HG02938 (cell line): ENCODE results near the gene GLUD1.
"Not testable (repeated sequence)": the region's sequence is repeated elsewhere in the genome, so short reads cannot be mapped to it uniquely, and the experiment has no call there.

Experiments
- ATAC-seq: cut with Tn5 transposase; IDR thresholded peaks from one replicate; pipeline ENCODE4 v1.9.1; 2021; ENCODE audit warnings: mild to moderate bottlenecking, moderate library complexity; ENCODE audit not compliant: unreplicated experiment

Gene GLUD1

DNA sequence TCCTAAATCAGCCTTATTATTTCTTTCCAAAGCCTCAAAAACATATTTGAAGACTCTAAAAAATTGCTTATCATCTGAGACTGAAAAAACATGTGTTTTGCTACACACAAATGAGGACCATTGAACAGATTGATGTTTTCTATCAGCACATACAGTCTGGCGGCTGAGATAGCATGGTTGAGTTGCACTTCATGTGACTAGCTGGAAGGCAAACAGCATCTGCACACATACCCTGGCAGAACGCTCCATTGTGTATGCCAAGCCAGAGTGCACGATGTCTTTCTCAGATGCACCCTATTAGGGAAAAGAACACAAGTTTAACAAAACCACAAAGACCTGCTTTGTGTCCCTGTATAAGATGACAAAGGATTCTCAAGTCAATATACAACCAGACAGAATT is 41.5 kb downstream of the GLUD1 start:
- no peak for ATAC-seq

DNA sequence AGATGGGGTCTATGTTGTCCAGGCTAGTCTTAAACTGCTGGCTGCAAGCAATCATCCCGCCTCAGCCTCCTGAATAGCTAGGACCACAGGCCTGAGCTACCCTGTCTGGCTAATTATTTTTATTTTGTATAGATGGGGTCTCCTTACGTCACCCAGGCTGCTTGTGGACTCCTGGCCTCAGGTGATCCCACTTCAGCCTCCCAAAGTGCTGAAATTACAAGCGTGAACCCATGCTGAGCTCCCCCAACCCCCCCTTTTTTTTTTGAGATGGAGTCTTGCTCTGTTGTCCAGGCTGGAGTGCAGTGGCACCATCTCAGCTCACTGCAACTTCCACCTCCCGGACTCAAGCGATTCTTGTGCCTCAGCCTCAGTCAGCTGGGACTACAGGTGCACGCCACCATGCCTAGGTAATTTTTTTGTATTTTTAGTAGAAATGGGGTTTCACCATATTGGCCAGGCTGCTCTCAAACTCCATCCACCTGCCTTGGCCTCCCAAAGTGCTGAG is 49.2 kb downstream of the GLUD1 start:
- no peak for ATAC-seq

DNA sequence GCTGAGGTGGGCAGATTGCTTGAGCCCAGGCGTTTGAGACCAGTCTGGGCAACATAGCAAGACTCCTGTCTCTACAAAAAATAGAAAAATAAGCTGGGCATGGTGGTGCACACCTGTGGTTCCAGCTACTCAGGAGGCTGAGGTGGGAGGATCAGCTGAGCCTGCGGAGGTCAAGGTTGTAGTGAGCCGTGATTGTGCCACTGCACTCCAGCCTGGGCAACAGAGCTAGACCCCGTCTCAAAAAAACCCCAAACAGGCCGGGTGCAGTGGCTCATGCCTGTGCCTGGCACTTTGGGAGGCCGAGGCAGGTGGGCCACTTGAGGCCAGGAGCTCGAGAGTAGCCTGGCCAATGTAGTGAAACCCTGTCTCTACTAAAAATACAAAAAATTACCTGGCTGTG is 51.1 kb downstream of the GLUD1 start:
- not testable (repeated sequence) for ATAC-seq

DNA sequence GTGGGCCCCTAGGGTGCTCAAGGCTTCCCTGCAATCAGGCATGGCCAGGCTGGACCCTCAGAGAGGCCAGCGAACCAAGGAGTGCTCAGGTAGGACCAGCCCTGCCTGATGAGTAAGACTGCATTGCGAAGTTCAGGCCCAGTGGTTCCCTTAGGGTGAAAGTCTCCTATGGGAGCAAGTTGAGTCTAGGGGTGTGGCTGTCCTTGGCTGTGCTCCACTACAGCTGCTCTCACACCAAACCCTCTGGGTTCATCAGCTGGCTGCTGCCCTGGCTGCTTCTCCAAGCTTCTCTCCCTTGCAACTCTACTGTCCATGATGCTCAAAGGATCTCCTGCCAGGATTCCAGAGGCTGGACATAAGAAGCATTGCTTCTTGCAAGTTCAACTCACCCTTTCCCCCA is 55.9 kb downstream of the GLUD1 start:
- no peak for ATAC-seq

DNA sequence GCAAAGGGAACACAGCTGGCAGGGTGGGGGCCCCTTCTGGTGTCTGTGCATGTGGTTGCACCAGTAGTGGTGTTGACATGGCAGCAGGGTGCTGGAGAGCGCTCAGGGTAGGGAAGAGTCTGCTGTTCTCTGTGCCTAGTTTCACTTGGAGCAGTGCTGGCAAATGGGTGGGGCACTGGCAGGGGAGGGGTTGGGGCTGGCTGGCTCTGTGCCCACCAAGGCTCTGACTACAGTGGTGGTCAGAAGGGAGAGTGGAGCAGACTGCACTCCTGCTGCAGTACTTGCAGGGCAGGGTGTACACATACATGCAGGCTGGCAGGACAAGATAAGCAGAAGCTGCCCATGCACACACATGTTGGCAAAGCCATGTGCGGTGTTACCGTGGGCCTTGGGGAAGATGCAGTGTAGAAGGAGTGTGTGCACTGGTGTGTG is 56.3 kb downstream of the GLUD1 start:
- no peak for ATAC-seq

DNA sequence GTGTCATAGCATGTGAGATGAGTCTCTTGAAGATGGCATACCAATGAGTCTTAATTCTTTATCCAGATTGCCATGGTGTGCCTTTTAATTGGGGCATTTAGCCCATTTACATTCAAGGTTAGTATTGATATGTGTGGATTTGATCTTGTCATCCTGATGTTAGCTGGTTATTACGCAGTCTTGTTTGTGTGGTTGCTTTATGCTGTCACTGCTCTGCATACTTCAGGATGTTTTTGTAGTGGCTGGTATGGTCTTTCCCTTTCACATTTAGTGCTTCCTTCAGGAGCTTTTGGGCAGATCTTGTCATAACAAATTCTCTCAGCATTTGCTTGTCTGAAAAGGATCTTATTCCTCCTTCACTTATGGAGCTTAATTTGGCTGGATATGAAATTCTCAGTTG is 58.0 kb downstream of the GLUD1 start:
- no peak for ATAC-seq

DNA sequence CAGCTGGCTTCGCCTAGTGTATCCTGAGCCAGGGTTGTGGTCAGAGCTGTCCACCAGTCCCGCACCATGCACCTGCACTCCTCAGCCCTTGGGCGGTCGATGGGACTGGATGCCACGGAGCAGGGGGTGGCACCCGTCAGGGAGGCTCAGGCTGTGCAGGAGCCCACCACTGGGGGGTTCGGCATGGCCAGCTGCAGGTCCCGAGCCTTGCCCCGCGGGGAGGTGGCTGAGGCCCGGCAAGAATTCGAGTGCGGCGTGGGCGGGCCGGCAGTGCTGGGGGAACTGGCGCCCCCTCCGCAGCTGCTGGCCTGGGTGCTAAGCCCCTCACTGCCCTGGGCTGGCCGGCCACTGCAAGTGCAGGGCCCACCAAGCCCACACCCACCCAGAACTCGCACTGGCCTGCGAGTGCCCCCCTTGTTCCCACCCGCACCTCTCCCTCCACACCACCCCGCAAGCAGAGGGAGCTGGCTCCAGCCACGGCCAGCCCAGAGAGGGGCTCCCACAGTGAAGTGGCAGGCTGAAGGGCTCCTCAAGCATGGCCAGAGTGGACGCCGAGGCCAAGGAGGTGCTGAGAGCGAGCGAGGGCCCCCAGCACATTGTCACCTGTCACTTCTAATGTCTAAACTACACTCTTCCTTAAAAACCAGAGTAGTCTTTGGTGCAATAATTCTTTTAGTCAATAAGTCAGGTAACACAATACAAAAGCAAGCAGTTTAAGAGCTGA is 63.6 kb downstream of the GLUD1 start:
- no peak for ATAC-seq

DNA sequence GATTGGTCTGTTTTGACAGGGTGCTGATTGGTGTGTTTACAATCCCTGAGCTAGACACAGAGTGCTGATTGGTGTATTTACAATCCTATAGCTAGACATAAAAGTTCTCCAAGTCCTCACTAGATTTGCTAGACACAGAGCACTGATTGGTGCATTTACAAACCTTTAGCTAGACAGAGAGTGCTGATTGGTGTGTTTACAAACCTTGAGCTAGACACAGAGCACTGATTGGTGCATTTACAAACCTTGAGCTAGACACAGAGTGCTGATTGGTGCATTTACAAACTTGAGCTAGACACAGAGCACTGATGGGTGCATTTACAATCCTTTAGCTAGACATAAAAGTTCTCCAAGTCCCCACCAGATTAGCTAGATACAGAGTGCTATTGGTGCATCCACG is 64.2 kb downstream of the GLUD1 start:
- ATAC-seq, result not testable (repeated sequence)

DNA sequence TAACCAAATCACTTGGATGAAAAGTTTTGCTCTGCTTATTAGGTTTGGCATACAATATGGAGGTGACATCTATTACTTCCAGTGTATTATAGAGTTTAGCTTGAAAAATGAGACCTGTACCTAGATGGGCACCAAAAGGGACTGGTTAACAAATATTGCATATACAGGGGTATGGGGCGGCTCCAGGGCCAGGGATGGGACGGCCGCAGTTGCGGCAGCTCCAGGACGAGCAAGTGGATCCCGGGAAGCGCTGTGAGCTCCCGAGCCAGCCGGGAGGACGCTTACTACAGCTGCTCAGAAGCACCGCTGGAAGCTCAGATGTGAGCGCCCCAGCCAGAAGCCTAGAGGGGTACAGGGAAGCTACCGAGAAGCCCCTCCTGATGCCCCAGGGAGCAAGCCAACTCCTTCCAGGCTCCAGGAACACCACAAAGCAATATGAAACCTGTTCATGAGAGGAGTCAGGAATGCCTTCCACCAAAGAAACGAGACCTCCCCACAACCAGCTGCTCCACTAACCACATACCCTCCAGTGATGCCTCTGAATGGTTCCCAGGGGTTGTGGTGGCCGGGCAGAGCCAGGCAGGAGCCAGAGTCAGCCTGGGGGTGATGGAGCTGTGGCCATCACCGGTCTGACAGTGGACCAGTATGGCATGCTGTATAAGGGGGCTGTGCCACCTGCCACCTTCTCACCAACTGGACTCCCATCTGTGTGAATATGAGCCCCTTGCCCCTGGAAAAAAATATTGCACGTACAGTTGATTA is 67.7 kb downstream of the GLUD1 start:
- ATAC-seq, result not testable (repeated sequence)

DNA sequence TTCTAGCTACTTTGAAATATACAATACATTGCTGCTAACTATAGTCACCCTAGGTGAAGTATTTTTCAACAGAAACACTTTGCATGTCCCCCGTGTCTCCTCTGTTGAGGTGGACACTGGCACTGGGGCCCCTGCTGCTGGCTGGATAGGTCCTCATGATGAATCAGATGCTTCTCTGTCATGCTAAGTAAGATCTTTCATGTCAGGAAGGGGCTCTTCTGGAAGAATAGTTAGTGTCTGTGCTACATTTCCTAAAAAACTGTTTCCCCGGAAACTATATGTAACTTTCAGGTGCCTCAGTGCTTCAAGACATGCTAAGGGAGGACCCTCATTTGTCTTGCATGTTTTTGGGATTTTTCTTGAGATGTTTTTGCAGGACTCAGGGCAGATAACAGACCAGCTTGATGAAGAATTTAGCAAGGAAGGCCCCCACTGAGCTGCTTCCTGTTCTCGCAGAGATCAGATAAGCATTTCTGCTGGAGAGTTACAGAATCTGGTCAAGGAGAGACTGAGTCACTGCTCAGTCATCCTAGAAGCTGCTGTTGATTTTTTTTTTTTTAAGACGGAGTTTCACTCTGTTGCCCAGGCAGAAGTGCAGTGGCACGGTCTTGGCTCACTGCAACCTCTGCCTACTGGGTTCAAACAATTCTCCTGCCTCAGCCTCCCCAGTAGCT is 69.2 kb downstream of the GLUD1 start:
- ATAC-seq, result not testable (repeated sequence)

DNA sequence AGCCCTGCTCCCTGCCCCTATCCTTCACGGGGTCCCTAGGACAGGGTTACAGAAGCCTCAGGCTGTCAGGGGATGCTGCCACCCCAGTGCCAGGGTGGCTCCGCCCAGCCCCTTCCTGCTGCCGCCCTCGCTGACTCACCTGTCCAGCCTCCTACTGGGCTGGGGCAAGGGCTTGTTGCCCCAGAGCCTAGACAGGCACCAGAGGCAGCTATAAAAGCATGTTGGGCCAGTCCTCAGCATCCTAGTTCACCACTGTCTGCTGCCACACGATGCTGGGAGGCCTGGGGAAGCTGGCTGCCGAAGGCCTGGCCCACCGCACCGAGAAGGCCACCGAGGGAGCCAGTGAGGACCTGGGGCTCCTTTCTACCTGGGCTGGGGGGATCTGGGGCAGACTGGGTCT is 74.6 kb downstream of the GLUD1 start, which contains the start of gene FAM25A:
Gene FAM25A, plus strand, starts transcription at position 239 of the 400 bp plus-strand sequence. Its CDS starts 31 bp downstream, at position 270.
- not testable (repeated sequence) for ATAC-seq

DNA sequence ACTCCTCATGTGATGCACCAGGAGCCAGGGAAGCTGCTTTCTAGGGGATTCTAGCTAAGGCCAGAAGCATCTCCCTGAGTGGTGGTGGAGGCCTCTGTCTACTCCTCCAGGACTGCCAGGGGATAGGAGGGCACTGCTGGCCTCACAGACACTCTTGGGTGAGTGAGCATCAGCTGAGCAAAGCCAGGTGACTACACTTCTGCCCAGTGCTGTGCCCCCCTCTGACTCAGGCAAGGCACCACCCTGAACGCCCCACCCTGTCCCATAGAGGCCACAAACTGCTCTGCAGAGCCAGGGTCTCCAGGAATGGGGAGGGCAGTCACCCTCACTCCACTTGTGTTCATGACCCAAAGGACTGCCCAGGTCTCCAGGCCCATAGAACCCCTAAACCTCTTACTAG is 75.1 kb downstream of the GLUD1 start:
- ATAC-seq, result not testable (repeated sequence)

DNA sequence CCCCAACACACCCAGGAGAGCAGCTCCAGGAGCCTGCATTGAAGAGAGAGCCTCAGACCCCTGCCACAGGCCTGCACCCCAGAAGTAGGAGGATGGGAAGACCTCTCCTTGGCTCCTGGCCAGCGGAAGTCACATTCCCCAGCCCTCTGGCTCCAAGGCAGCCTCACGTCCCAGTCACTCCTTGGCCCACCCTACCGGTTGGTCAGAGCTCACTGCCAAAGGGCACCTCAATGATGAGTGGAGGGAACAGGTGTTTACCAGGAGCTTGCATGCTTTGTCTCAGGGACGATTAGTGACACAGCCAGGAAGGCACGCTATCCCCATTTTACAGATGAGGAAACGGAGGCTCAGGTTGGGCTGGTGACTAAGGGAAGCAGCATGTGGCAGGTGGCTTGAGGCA is 75.6 kb downstream of the GLUD1 start:
- not testable (repeated sequence) for ATAC-seq

DNA sequence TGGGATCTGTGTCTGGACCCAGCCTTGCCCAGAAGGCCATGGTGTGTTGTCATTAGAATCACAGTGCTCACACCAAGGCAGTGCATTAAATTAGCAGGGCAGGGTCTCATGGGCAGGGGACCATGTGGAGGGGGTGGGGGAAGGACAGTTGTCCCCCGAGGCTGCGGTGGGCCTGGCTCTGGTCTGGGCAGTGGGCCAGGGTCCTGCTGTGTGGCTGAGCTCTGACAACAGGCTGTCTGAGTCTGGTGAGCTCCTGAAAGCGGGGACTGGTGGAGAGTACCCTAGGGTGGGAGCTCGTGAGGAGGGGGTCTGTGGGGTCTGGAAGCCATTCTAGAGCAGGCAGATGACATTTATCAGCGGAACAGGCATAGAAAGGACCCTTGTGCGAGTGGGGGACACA is 76.5 kb downstream of the GLUD1 start:
- not testable (repeated sequence) for ATAC-seq

DNA sequence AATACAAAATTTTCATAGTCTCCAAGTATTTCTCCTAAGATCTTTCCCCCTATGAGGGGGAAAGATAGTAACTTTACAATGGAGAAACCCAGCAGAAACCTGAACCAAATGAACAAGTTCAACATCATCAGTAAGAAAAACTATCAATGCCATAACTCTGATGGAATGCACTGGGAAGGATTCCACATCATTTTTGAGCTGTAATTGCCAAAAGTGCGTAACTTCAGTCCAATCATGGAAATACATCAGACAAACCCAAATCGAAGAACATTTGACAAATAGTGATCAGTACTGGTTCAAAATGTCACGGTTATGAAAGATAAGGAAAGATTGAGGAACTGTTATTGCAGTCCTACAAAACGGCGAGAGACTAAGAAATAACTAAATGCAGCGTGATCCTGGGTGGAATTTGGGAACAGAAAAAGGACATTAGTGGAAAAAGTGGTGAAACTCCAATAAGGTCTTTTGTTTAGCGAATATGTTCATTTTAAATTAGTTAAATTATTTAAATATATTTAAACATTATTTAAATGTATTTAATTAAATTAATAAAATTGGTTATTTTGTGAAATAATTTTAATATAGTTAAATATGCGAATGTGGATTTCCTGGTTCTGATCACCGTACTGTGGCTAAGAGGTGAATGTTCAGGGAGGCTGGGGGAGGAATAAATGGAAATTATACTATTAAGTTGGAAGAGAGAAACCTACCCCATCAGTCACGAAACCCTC is 79.5 kb downstream of the GLUD1 start:
- not testable (repeated sequence) for ATAC-seq

DNA sequence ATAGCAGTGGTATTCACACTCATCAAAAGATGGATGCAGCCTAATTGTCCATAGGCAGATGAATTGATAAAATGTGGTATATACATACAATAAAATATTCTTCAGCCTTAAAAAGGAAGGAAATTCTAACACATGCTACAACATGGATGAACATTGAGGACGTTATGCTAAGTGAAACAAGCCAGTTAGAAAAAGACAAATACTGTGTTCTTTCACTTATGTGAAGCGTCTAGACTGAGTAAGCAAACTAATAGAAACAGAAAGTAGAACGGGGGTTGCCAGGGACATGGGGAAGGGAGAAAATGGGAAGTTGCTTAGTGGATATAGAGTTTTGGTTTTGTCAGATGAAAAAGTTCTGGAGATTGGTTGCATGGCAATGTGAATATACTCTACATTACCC is 81.1 kb downstream of the GLUD1 start:
- not testable (repeated sequence) for ATAC-seq

DNA sequence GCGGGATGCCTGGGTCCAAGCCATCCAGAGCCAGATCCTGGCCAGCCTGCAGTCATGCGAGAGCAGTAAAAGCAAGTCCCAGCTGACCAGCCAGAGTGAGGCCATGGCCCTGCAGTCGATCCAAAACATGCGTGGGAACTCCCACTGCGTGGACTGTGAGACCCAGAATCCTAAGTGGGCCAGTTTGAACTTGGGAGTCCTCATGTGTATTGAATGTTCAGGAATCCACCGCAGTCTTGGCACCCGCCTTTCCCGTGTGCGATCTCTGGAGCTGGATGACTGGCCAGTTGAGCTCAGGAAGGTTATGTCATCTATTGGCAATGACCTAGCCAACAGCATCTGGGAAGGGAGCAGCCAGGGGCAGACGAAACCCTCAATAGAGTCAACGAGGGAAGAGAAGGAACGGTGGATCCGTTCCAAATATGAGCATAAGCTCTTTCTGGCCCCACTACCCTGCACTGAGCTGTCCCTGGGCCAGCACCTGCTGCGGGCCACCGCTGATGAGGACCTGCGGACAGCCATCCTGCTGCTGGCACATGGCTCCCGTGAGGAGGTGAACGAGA is 85.4 kb downstream of the GLUD1 start:
- ATAC-seq, result not testable (repeated sequence)

DNA sequence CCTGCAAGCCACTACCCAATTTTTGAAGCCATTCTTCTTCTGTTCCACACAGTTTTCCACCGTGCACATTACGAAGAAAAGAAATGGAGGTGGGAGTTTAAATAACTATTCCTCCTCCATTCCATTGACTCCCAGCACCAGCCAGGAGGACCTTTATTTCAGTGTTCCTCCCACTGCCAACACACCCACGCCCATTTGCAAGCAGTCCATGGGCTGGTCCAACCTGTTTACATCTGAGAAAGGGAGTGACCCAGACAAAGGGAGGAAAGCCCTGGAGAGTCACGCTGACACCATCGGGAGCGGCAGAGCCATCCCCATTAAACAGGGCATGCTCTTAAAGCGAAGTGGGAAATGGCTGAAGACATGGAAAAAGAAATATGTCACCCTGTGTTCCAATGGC is 86.3 kb downstream of the GLUD1 start:
- ATAC-seq, result not testable (repeated sequence)

DNA sequence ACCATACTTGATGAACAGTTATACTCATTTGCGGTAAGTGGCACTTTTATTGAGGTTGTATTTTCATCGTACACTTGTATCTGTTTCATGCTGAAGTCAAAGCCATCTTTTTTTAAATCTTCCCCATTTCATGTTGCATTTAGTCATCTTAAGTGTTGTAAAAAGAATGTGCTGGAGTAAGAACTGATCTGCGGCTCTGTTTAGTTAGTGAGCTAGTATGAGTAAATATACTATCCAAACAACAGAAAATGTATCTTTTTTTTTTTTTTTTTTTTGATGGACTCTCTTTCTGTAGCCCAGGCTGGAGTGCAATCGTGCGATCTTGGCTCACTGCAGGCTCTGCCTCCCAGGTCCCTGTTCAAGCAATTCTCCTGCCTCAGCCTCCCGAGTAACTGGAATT is 87.0 kb downstream of the GLUD1 start:
- ATAC-seq, result not testable (repeated sequence)

DNA sequence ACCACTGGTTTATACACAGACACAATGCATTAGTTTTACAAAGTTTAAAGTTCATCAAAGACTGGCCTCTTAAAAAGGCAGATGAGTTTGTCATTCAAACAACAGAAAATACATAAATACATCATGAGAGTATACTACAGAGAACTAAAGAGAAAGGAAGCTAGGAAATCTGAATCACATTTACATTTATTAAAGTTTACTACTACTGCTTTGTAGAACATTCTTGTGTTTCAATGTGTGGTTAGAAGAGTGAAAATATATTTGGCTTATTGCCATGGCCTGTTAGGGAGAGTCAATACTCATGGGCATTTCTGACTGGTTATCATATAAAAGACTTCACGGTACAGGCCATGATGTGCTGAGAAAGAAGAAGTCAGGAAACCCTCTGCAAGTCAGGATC is 87.5 kb downstream of the GLUD1 start:
- ATAC-seq, result not testable (repeated sequence)
